Measurements from ENCODE around the gene EBF3. TPM values are rescaled to one million over a fixed set of nuclear protein-coding genes. Genes with fewer than 3 reads are reported as not detected.

Gene EBF3
- total and polyA plus RNA-seq, 2 donors (not counting 3 experiments of a cell fraction or from before 2014, with no cell fraction given): 0.92 to 2.7 TPM

DNA sequence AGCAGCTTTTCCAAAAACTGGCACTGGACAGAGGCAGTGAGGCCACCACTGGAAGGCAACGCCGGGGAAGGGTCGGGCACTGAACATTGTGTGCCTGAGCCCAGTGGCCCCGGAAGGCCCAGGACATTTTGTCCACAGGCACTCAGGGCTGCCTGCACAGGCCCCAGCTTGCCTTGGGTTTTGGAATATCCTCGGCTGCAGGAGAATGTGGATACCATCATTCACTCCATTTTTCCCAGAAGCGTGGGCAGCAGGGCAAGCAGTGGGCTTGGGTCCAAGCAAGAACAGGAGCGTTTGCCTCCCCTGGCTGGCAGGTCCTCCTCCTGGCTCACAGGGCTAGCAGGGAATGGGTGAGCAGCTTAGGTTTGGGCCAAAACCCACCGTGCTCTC lies 147.4 kb downstream of the EBF3 start:
- Histone ChIP-seq H2AFZ (ENCODE audit: low read depth, low read length) (no peak overlapping the region), H4K20me1 (replicated peaks; ENCODE audit: control insufficient read depth, extremely low read depth, insufficient read depth, low read length) (no peaks in the 10 kb centered on the region), H3K79me2 (ENCODE audit: control insufficient read depth, insufficient read depth, low read length) (no peaks in the 10 kb centered on the region), H3K36me3 (ENCODE audit: control insufficient read depth in 2 of 2, extremely low read depth in 1 of 2, insufficient read depth in 2 of 2, low read length in 2 of 2) (no peaks in the 10 kb centered on the region), H3K9ac (replicated peaks; ENCODE audit: extremely low read depth, insufficient read depth, low read length) (no peak overlapping the region), H3K9me3 (replicated peaks; ENCODE audit: control insufficient read depth, insufficient read depth, low read length) (peaks cover 2% of the 10 kb centered on the region), H3K27ac (ENCODE audit: insufficient read depth, low read depth, low read length) (no peak overlapping the region), H3K4me1 (ENCODE audit: control insufficient read depth, extremely low read depth, insufficient read depth, low read length) (no peaks in the 10 kb centered on the region), H3K9me1 (replicated peaks; ENCODE audit: control insufficient read depth, extremely low read depth, insufficient read depth, low read length) (no peaks in the 10 kb centered on the region), H3K4me3 (replicated peaks in 1 of 3; ENCODE audit: insufficient read depth in 1 of 3, low read depth in 1 of 3, low read length in 3 of 3) (no peak overlapping the region), H3K4me2 (ENCODE audit: insufficient read depth, low read length) (no peak overlapping the region), H3K27me3 (ENCODE audit: control insufficient read depth in 2 of 2, insufficient read depth in 2 of 2, low read length in 2 of 2) (no peaks in the 10 kb centered on the region)
- no peak for FAIRE-seq
- ChIA-PET POLR2A (no interaction called here), CTCF (no interaction called here)
- intact Hi-C loops (cut with micrococcal nuclease): no loop called here
- TF ChIP-seq POLR2A (IDR thresholded peaks at IDR 0.05; ENCODE audit: low read depth, low read length) (no peak), GATA2 (IDR thresholded peaks at IDR 0.05; ENCODE audit: insufficient read depth, insufficient read length, low read depth, low read length) (no peak), POLR2AphosphoS5 (IDR thresholded peaks at IDR 0.05; ENCODE audit: insufficient read depth, low read depth, low read length) (no peak), JUN (IDR thresholded peaks at IDR 0.05; ENCODE audit: borderline replicate concordance, insufficient read depth, insufficient read length, low read depth) (no peak), EZH2 (IDR thresholded peaks at IDR 0.05; ENCODE audit: borderline replicate concordance, low read depth, low read length, severe bottlenecking) (no peak), FOS (IDR thresholded peaks at IDR 0.05; ENCODE audit: borderline replicate concordance, insufficient read depth, low read length) (no peak), MYC (IDR thresholded peaks at IDR 0.05; ENCODE audit: low read depth, low read length) (no peak)
- TF ChIP-seq, protein P1, sequence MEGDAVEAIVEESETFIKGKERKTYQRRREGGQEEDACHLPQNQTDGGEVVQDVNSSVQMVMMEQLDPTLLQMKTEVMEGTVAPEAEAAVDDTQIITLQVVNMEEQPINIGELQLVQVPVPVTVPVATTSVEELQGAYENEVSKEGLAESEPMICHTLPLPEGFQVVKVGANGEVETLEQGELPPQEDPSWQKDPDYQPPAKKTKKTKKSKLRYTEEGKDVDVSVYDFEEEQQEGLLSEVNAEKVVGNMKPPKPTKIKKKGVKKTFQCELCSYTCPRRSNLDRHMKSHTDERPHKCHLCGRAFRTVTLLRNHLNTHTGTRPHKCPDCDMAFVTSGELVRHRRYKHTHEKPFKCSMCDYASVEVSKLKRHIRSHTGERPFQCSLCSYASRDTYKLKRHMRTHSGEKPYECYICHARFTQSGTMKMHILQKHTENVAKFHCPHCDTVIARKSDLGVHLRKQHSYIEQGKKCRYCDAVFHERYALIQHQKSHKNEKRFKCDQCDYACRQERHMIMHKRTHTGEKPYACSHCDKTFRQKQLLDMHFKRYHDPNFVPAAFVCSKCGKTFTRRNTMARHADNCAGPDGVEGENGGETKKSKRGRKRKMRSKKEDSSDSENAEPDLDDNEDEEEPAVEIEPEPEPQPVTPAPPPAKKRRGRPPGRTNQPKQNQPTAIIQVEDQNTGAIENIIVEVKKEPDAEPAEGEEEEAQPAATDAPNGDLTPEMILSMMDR (IDR thresholded peaks at IDR 0.05; ENCODE audit: extremely low read depth in 1 of 2, insufficient read depth in 1 of 2, low read depth in 1 of 2, low read length in 2 of 2): no peak
- TF ChIP-seq, protein P2, sequence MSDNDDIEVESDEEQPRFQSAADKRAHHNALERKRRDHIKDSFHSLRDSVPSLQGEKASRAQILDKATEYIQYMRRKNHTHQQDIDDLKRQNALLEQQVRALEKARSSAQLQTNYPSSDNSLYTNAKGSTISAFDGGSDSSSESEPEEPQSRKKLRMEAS (IDR thresholded peaks at IDR 0.05; ENCODE audit: insufficient read depth, insufficient read length): no peak
- no peak for DNase-seq (ENCODE audit: low read depth, low spot score)
- dilution Hi-C loops (cut with MboI; ENCODE audit: extremely low pct_ligation_motif_present, low sequenced_read_pairs): no loop called here
- BruUV-seq (replicated peaks): no TSS peak
